Measurements from ENCODE around the gene MARK1.

- TF ChIP-seq POLR2AphosphoS2 (IDR thresholded peaks at IDR 0.05; ENCODE audit: low read depth, low read length) (no peak), CHD1 (IDR thresholded peaks at IDR 0.05; ENCODE audit: low read depth, low read length) (no peak), ZNF24 (IDR thresholded peaks at IDR 0.05) (no peak), LARP7 (IDR thresholded peaks at IDR 0.05) (no peak), ATF7 (IDR thresholded peaks at IDR 0.05; ENCODE audit: low read depth) (no peak), POLR2A (IDR thresholded peaks at IDR 0.05; ENCODE audit: low read depth, low read length) (no peak), SIN3A (IDR thresholded peaks at IDR 0.05; ENCODE audit: low read depth, low read length) (no peak), NFYB (IDR thresholded peaks at IDR 0.05; ENCODE audit: insufficient read depth, low read depth, low read length) (no peak), ZBTB4 (CRISPR knock-in tag; IDR thresholded peaks at IDR 0.05) (no peak), BACH1 (IDR thresholded peaks at IDR 0.05; ENCODE audit: borderline replicate concordance) (no peak), RAD51 (IDR thresholded peaks at IDR 0.05) (no peak), USF1 (IDR thresholded peaks at IDR 0.05; ENCODE audit: borderline replicate concordance, extremely low read length, insufficient read depth, low read depth, low read length) (no peak)
- TF ChIP-seq, protein P1, sequence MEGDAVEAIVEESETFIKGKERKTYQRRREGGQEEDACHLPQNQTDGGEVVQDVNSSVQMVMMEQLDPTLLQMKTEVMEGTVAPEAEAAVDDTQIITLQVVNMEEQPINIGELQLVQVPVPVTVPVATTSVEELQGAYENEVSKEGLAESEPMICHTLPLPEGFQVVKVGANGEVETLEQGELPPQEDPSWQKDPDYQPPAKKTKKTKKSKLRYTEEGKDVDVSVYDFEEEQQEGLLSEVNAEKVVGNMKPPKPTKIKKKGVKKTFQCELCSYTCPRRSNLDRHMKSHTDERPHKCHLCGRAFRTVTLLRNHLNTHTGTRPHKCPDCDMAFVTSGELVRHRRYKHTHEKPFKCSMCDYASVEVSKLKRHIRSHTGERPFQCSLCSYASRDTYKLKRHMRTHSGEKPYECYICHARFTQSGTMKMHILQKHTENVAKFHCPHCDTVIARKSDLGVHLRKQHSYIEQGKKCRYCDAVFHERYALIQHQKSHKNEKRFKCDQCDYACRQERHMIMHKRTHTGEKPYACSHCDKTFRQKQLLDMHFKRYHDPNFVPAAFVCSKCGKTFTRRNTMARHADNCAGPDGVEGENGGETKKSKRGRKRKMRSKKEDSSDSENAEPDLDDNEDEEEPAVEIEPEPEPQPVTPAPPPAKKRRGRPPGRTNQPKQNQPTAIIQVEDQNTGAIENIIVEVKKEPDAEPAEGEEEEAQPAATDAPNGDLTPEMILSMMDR (IDR thresholded peaks at IDR 0.05 in 2 of 3, conservative IDR thresholded peaks at IDR 0.05 in 1 of 3; ENCODE audit: control insufficient read depth in 2 of 3, extremely low read depth in 1 of 3, insufficient read depth in 1 of 3, low read depth in 3 of 3, low read length in 3 of 3), result no peak
These were observed 50.0 kb downstream of the MARK1 start for GRCh38 chr1:220577926-220578325.

Data from GM12878 (cell line).